Measurements from ENCODE around the gene COG6.

COG6 gene

GRCh38 chr13:39682310-39682709 is 26.8 kb downstream of the COG6 start:
- DNase-seq = no peak

GRCh38 chr13:39682788-39683187 is 27.3 kb downstream of the COG6 start:
- no peak for DNase-seq

GRCh38 chr13:39684531-39685137 is 29.2 kb downstream of the COG6 start:
- DNase-seq = peak; percentile 24

- no peak for DNase-seq
These were observed 30.2 kb downstream of the COG6 start for GRCh38 chr13:39685652-39686051.

GRCh38 chr13:39688278-39688677 is 32.8 kb downstream of the COG6 start:
- DNase-seq = no peak

- no peak for DNase-seq
These were observed 33.4 kb downstream of the COG6 start for GRCh38 chr13:39688699-39689405.

- no peak for DNase-seq
These were observed 37.4 kb downstream of the COG6 start for GRCh38 chr13:39692660-39693438.

GRCh38 chr13:39699274-39699673 is 43.8 kb downstream of the COG6 start:
- DNase-seq = no peak

GRCh38 chr13:39712626-39713025 is 57.2 kb downstream of the COG6 start:
- DNase-seq = no peak

GRCh38 chr13:39729156-39729555 is 73.7 kb downstream of the COG6 start:
- no peak for DNase-seq

GRCh38 chr13:39734952-39735351 is 79.5 kb downstream of the COG6 start:
- DNase-seq = no peak

- DNase-seq = no peak
These were observed 81.6 kb downstream of the COG6 start for GRCh38 chr13:39737047-39737446.

- DNase-seq = no peak
These were observed 85.3 kb downstream of the COG6 start for GRCh38 chr13:39740761-39741160.

GRCh38 chr13:39748961-39749360 is 93.5 kb downstream of the COG6 start:
- no peak for DNase-seq

- no peak for DNase-seq
These were observed 94.1 kb downstream of the COG6 start for GRCh38 chr13:39749528-39749927.

- DNase-seq = no peak
These were observed 96.3 kb downstream of the COG6 start for GRCh38 chr13:39751805-39752204.

GRCh38 chr13:39760521-39760920 is 105.1 kb downstream of the COG6 start:
- DNase-seq = no peak

GRCh38 chr13:39765801-39766463 is 110.5 kb downstream of the COG6 start:
- no peak for DNase-seq

GRCh38 chr13:39766464-39767158 is 111.1 kb downstream of the COG6 start:
- DNase-seq = no peak

- no peak for DNase-seq
These were observed 112.5 kb downstream of the COG6 start for GRCh38 chr13:39767791-39768517.

GRCh38 chr13:39768962-39769361 is 113.5 kb downstream of the COG6 start:
- DNase-seq = no peak
